Muscle of leg (tissue), 11 donors: ENCODE data around the gene ITPR2. TPM values are rescaled to one million over a fixed set of nuclear protein-coding genes. Genes with fewer than 3 reads are reported as not detected.

Source experiments
- DNase-seq: peaks from one replicate; pipeline ENCODE4 v3.0.0; 2013
- H3K27ac ChIP-seq: one replicate; pipeline ENCODE4 v1.5.1; 2013; ENCODE audit warnings: mild to moderate bottlenecking, low read length, control low read depth
- H3K27me3 ChIP-seq: one replicate; pipeline ENCODE4 v1.6.1; 2013; ENCODE audit warnings: low read length; ENCODE audit not compliant: control insufficient read depth, insufficient read depth
- H3K36me3 ChIP-seq: one replicate; pipeline ENCODE4 v1.6.1; 2013; ENCODE audit warnings: low read length; ENCODE audit not compliant: control insufficient read depth, insufficient read depth
- H3K4me1 ChIP-seq: one replicate; pipeline ENCODE4 v1.6.1; 2013; ENCODE audit warnings: low read length; ENCODE audit not compliant: control insufficient read depth, insufficient read depth
- H3K4me3 ChIP-seq: one replicate; pipeline ENCODE4 v1.5.1; 2013; ENCODE audit warnings: low read length, control low read depth
- H3K9me3 ChIP-seq: replicated peaks from 2 replicates; pipeline ENCODE4 v1.6.1; 2013; ENCODE audit warnings: low read depth, low read length; ENCODE audit not compliant: control insufficient read depth
- WGBS: methylation state at CpG from one replicate; pipeline ENCODE4 v1.1.5; 2013; ENCODE audit warnings: missing lambda C conversion rate; ENCODE audit not compliant: insufficient coverage; 5-methylcytosine and 5-hydroxymethylcytosine counted together
- polyA plus RNA-seq, 8 donors: library from polyadenylated mRNA; unstranded; fragments of 120-200 nt; gene quantifications; one replicate each; pipeline versions ENCODE4 v1.2.1 to v1.2.3, GENCODE V29; 2013; ENCODE audit warnings: inconsistent platforms in 1 of 8, low replicate concordance in 1 of 8; ENCODE audit not compliant: insufficient read length in 8 of 8, insufficient read depth in 1 of 8
- total RNA-seq: library from RNA; stranded (reverse); fragments of 120-200 nt; gene quantifications from one replicate; pipeline ENCODE4 v1.2.4, GENCODE V29; 2013

The ITPR2 gene
- total and polyA plus RNA-seq, 9 donors, result 1.9 to 5.8 (median 3.5) TPM

DNA sequence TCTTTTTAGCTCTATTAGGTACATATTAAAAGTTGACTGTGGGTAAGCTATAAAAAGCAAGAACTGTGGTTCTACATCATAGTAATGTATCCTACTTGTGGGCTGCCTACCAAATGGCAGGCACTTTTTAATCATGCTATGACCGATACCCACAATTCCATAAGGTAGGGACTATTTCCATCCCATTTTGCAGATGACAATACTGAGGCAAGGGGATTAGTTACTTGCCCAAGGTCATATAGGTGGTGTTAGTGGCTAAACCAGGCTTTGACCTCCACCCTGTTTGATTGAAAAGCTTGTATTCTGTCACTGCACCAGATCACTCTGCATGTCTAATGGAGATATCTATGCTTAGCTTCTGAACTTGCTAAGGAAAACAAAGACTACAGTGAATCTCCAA lies 485.7 kb downstream of the ITPR2 start:
- WGBS, result no CpG with 5 or more reads among the region's 1 CpG
- H3K36me3 ChIP-seq, result no peaks in the 10 kb centered on the region

DNA sequence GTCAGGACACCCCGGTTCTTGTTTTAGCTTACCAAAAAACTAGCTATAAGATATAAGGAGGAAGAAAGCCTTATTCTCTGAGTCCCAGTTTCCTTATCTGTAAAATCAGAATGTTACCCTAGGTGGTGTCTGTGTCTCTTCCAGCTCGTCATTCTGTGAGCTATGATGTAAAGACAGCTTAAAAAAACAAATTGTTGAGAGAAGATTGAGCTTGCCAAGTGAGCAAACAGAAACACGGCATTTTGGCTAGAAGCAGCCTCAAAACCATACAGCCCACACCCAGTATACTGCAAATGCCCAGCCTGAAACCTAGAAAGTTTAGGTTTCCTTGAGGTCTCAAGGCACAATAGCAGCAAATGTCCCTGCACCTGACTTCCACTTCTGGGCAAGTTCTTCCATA lies 486.3 kb downstream of the ITPR2 start:
- peaks cover 3% of the 10 kb centered on the region for H3K4me1 ChIP-seq
- no peak overlapping the region for H3K4me3 ChIP-seq
- DNase-seq, result no peak
- WGBS, result no CpG with 5 or more reads among the region's 3 CpGs
- H3K27me3 ChIP-seq, result no peaks in the 10 kb centered on the region
- no peak overlapping the region for H3K27ac ChIP-seq
- no peaks in the 10 kb centered on the region for H3K9me3 ChIP-seq
- no peaks in the 10 kb centered on the region for H3K36me3 ChIP-seq

More for the DNA sequence above, 485.7 kb downstream of the ITPR2 start:
- H3K4me1 ChIP-seq, result no peaks in the 10 kb centered on the region
- no peak overlapping the region for H3K4me3 ChIP-seq
- H3K27ac ChIP-seq, result no peak overlapping the region
- no peaks in the 10 kb centered on the region for H3K27me3 ChIP-seq
- no peaks in the 10 kb centered on the region for H3K9me3 ChIP-seq
- no peak for DNase-seq

DNA sequence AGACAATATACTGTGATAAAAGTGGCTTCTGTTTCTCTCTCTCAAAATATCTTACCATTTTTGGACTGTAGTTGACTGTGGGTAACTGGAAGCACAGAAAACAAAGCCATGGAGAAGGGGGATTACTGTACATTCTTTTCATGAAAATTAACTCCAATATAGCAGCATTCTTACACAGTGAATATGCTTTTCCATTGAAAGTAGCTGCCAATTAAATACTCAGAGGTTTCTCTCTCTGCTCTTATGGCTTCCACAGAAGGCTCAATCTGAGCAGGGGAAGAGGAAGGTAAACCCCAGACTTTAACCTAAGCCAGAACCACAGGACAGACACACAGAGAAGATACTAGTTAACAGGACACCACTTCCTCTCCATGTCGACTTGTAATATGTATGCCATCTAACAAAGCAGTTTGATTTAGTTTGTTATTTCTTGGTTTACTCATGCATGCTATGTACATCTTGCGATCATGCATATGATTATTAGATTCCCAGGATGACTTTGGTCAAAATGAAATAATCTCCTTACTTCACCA lies 487.5 kb downstream of the ITPR2 start:
- Histone ChIP-seq H3K4me1 (peaks cover 3% of the 10 kb centered on the region), H3K36me3 (no peaks in the 10 kb centered on the region), H3K9me3 (no peaks in the 10 kb centered on the region), H3K27ac (no peak overlapping the region), H3K27me3 (no peaks in the 10 kb centered on the region), H3K4me3 (no peak overlapping the region)
- DNase-seq, result peak; percentile 38
- no CpG with 5 or more reads among the region's 2 CpGs for WGBS

DNA sequence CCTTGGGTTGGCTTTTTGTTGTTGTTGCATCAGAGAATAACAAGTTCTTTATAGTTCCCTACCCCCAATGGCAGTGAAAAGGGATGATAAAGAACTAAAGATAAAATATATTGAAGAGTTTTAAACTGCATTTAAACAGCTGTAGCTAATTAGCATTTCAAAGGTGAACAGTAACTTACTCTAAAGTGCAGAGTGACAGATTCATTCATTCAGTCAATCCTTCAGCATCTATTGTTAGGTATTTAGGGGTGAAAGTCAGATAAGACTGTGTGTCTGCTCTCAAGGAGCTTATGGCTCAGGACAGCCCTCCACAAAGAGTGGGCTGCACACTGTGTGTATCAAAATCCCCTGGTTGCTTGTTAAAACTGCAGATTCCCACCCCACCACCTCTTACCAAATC lies 491.5 kb downstream of the ITPR2 start:
- H3K4me1 ChIP-seq, result peaks cover 12% of the 10 kb centered on the region

DNA sequence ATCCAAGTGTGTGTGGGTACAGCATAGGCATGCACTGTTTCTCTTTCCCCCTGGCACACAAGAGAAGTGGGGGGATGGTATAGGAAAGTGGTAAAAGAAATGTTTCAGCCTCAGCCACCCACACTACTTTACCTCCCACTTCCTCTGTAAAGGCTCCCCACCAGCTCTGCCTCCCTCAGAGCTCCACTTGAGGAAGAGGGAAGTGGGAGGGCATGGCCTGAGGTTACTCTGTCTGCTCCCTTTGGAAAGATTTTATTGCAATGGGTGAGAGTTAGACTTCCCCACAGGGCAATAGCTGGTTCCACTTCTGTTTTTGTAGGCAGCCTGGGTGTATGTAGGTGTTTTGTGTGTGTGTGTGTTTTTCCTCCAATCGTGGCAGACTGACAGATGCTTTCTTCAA lies 492.3 kb downstream of the ITPR2 start:
- peaks cover 12% of the 10 kb centered on the region for H3K4me1 ChIP-seq
- H3K9me3 ChIP-seq, result no peaks in the 10 kb centered on the region
- H3K4me3 ChIP-seq, result no peak overlapping the region
- peaks cover 2% of the 10 kb centered on the region for H3K27me3 ChIP-seq
- H3K27ac ChIP-seq, result no peak overlapping the region
- H3K36me3 ChIP-seq, result no peaks in the 10 kb centered on the region
- WGBS, result no CpG with 5 or more reads among the region's 1 CpG
- peak; percentile 72 for DNase-seq

More for the DNA sequence above, 491.5 kb downstream of the ITPR2 start:
- no peaks in the 10 kb centered on the region for H3K9me3 ChIP-seq
- H3K27me3 ChIP-seq, result peaks cover 2% of the 10 kb centered on the region
- no peaks in the 10 kb centered on the region for H3K36me3 ChIP-seq
- no peak for DNase-seq
- no peak overlapping the region for H3K27ac ChIP-seq
- H3K4me3 ChIP-seq, result no peak overlapping the region

DNA sequence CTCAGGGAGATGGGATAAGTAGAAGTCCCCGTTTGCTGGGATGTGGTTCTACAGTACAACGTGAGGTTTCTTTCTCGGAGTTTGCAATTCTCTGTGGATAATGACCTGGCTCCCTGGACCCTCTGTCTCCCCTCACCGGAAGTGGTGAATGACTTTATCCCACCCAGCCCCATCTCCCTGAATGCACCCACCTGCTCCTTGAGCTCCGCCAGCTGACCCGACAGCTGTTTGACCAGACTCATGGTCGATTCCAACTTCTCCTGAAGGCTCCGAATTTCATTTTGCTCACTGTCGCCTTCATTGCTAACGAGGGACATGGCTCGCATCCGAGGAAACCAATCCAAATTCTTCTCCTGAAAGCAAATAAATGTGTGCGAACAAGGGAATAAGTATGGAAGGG lies 493.0 kb downstream of the ITPR2 start:
- H3K36me3 ChIP-seq, result no peaks in the 10 kb centered on the region
- H3K4me3 ChIP-seq, result no peak overlapping the region
- H3K27ac ChIP-seq, result no peak overlapping the region
- no peaks in the 10 kb centered on the region for H3K9me3 ChIP-seq
- WGBS, result 69% methylated on average over 7 of the region's 13 CpGs
- peaks cover 12% of the 10 kb centered on the region for H3K4me1 ChIP-seq
- H3K27me3 ChIP-seq, result peaks cover 2% of the 10 kb centered on the region
- DNase-seq, result peak; percentile 20

DNA sequence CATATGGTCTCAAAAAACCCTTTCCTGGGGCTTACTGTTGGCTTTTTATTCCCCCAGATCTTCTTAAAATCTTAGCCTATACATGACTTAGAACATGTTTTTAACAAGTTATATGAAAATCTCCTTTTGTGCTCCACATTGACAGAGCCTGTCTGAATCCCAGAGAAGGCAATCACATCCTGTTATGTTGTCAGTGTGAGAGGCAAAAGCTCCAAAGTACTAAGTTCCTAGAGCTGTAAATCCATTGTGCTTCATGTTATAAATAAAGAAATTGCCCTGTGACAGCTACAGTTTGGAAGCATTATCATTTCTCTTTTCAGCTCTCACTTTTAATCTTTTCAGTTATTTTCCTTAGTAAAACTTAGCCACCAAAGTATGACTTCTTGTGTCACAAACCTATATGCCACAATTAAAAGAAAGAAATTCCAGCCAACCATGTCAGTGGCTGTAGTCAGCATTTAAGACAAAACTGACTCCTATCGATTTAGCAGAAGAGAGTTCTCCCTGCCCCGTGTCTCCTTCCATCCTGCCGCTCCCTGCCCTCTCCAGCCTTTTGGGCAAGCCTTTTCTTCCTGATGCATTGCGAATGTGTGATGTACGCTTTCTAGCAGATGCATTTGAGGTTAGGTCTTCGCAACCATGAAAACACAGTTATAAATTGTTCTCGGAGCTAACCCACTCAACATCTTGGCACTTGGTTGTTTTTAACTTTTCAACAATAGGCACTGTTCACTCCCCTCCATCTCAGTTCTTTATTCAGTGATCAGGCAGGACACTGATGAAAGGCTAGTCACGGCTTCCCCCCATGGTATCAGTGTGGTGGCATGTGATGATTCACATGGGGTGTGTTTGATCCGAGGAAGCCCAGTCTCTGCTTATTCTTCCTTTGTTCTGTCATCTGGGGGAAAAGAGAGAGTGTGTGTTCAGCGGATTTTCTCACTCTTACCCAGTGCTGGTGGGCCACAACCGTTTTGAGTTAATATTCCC lies 494.1 kb downstream of the ITPR2 start:
- DNase-seq, result no peak
- Histone ChIP-seq H3K9me3 (no peaks in the 10 kb centered on the region), H3K36me3 (no peaks in the 10 kb centered on the region), H3K4me1 (peaks cover 12% of the 10 kb centered on the region), H3K4me3 (no peak overlapping the region), H3K27me3 (peaks cover 2% of the 10 kb centered on the region), H3K27ac (no peak overlapping the region)
- 71% methylated on average over 5 of the region's 11 CpGs for WGBS

DNA sequence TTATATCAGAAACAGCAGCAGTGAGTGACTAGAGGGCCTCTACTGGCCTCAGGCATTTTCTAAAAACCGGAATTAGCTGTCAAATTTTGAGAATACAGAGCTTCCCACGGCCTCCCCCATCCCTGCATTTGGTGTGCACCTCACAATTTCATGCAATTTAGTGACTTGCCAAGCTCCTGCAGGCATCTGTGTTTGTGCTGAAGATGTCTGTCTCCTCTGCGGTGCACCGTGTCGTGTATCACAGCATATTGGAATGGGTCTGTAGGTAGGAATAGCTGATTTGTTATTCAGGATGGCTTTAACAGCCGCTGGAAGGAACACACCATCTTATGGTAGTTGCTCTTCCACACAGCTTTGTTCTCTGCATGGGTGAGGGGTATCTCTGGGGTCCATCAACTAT lies 497.3 kb downstream of the ITPR2 start:
- Histone ChIP-seq H3K27me3 (peaks cover 2% of the 10 kb centered on the region), H3K4me1 (peaks cover 9% of the 10 kb centered on the region), H3K36me3 (no peaks in the 10 kb centered on the region), H3K4me3 (no peak overlapping the region), H3K9me3 (no peaks in the 10 kb centered on the region), H3K27ac (no peak overlapping the region)
- WGBS, result 67% methylated on average over 2 of the region's 6 CpGs
- DNase-seq, result no peak

DNA sequence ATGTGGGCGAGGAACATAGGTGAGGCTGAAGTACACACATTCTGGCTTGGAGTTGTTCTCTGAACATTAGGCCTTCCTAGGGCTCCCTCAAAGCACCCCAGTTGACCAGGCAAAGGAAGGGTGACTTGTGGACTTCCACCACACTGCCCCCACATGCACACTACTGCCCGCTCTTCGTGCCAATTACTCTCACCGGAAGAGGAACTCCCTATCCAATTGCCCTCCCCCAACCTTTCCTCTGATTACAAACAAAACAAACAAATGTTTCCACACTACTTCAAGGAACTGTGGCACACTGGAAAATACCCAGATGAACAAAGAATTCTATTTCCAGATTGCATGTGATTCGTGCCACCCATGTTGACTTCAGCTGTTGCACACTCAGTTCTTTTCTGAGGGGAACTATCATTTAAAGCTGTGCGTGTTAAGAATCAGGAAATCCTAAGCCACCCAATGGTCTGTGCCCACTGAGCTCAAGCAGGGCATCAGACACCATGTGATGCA lies 498.3 kb downstream of the ITPR2 start:
- DNase-seq, result peak; percentile 61
- Histone ChIP-seq H3K4me3 (no peak overlapping the region), H3K27me3 (no peaks in the 10 kb centered on the region), H3K27ac (no peak overlapping the region), H3K4me1 (peaks cover 3% of the 10 kb centered on the region), H3K9me3 (no peaks in the 10 kb centered on the region), H3K36me3 (no peaks in the 10 kb centered on the region)
- 70% methylated on average over 5 of the region's 6 CpGs for WGBS

DNA sequence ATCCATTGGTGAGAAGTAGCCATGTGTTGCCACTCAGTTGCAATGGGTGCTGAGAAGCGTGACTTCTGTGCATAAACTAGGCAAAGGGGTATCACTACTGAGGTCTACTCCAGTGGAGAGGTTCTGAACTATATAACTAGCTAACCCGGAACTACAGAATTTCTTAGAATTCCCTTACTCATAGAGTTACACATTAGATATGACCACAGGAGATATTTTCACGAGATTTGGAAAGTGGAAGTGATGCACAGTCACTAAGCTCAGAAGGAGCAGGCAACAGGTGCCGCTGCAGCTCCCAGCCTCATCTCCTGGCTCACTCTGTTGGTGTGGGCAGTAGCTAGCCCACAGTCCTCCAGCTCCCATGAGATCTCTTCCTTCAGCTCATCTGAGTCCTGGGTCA lies 501.0 kb downstream of the ITPR2 start:
- Histone ChIP-seq H3K27ac (no peak overlapping the region), H3K4me3 (no peak overlapping the region), H3K36me3 (no peaks in the 10 kb centered on the region), H3K4me1 (no peaks in the 10 kb centered on the region), H3K9me3 (no peaks in the 10 kb centered on the region), H3K27me3 (no peaks in the 10 kb centered on the region)
- no peak for DNase-seq
- 94% methylated on average over 2 of the region's 4 CpGs for WGBS
